Stomach (tissue), 9 donors: ENCODE results near the gene SELENOM. TPM values are rescaled to one million over a fixed set of nuclear protein-coding genes. Genes with fewer than 3 reads are reported as not detected.

ENCODE experiments used
- DNase-seq, 2 donors: peaks; one replicate each; pipeline versions ENCODE4 v3.0.0 to v3.0.0-alpha.2; 2013 to 2019
- H3K27ac ChIP-seq, 5 donors: fragments of 200-600 bp in 4 of 5; sonication (generic) in 4 of 5; one replicate each; pipeline ENCODE4 v1.5.1; 2013 to 2019; ENCODE audit warnings: mild to moderate bottlenecking in 1 of 5, moderate library complexity in 1 of 5
- H3K27me3 ChIP-seq, 3 donors: fragments of 200-600 bp; sonication (generic); one replicate each; pipeline ENCODE4 v1.5.1; 2017 to 2019; ENCODE audit warnings: mixed run types in 1 of 3
- H3K36me3 ChIP-seq, 4 donors: fragments of 200-600 bp; sonication (generic); 1 replicate in 3 of 4; 2 replicates in 1 of 4; pipeline ENCODE4 v1.5.1; 2016 to 2019
- H3K4me1 ChIP-seq, 4 donors: fragments of 200-600 bp; sonication (generic); one replicate each; pipeline ENCODE4 v1.5.1; 2016 to 2019
- H3K4me3 ChIP-seq, 4 donors: fragments of 200-600 bp; sonication (generic) in 3 of 4; one replicate each; pipeline ENCODE4 v1.5.1; 2016 to 2019; ENCODE audit warnings: mild to moderate bottlenecking in 1 of 4
- H3K9me3 ChIP-seq, 4 donors: fragments of 200-600 bp; sonication (generic); one replicate each; pipeline ENCODE4 v1.5.1; 2016 to 2019
- CTCF ChIP-seq, 7 experiments: fragments of 450-650 bp in 4 of 7; fragments of 200-600 bp in 3 of 7; sonication (generic) in 3 of 7; IDR thresholded peaks; one replicate each; pipeline ENCODE4 v1.5.1; 2016 to 2019; ENCODE audit warnings: antibody characterized with exemption in 7 of 7, control low read depth in 2 of 7, mild to moderate bottlenecking in 1 of 7
- EP300 ChIP-seq: sonication (generic); formaldehyde crosslinking; IDR thresholded peaks from one replicate; pipeline ENCODE4 v1.6.1; 2017; ENCODE audit warnings: antibody characterized with exemption
- POLR2A ChIP-seq, 4 donors: fragments of 450-650 bp; IDR thresholded peaks; one replicate each; pipeline ENCODE4 v1.6.1; 2016; ENCODE audit warnings: antibody characterized with exemption in 4 of 4, control low read depth in 2 of 4, mild to moderate bottlenecking in 1 of 4, moderate library complexity in 1 of 4
- POLR2AphosphoS5 ChIP-seq, 3 donors: sonication (generic); formaldehyde crosslinking; IDR thresholded peaks; one replicate each; pipeline ENCODE4 v1.6.1; 2016; ENCODE audit warnings: antibody characterized with exemption in 3 of 3
- WGBS, 5 donors: extraction: QIAGEN DNeasy Blood & Tissue Kit in 3 of 5; methylation state at CpG; one replicate each; pipeline versions ENCODE4 v1.1.5 to v1.1.7; 2013 to 2018; 5-methylcytosine and 5-hydroxymethylcytosine counted together
- intact Hi-C: fragments of 100-400 bp; cut with DNase I; formaldehyde crosslinking; loops from one replicate; pipeline ENCODE4 v1.15.1; 2023; ENCODE audit warnings: low total_unique reads
- polyA plus RNA-seq, 3 donors: library from polyadenylated mRNA; stranded (reverse); fragments of 200-250 nt; gene quantifications; one replicate each; pipeline ENCODE4 v1.2.3, GENCODE V29; 2013
- total RNA-seq, 5 donors: library from RNA; depleted of rRNA; stranded (reverse); fragments of >200 nt; gene quantifications; one replicate each; pipeline versions ENCODE4 v1.1.0 to v1.2.3, GENCODE V29; 2014 to 2016
- donor health status: healthy with polysubstance abuse.
- donor health status: Bipolar disorder and iron deficiency.
- donor health status: healthy.

SELENOM gene
- total and polyA plus RNA-seq, 8 donors: 59.8 to 1,443 (median 377) TPM

- 75 to 94% (median 89%) methylated on average over 25 to 27 of the region's 27 CpGs for WGBS, 5 donors
Observed at GRCh38 chr22:31096657-31097279, 10.6 kb downstream of the SELENOM start.

GRCh38 chr22:31095637-31096249, 11.6 kb downstream of the SELENOM start:
- Histone ChIP-seq H3K4me1 (peaks cover 27 to 94% (median 63%) of the 10 kb centered on the region in 4 donors), H3K27ac (peak overlapping the region in 4 of 5 donors; percentile 21 to 98 (median 96)), H3K9me3 (no peaks in the 10 kb centered on the region), H3K27me3 (no peaks in the 10 kb centered on the region), H3K4me3 (no peak overlapping the region), H3K36me3 (peaks cover 93 to 100% (median 100%) of the 10 kb centered on the region in 4 donors)
- 72 to 91% (median 85%) methylated on average over 3 of the region's 3 CpGs for WGBS, 5 donors
- TF ChIP-seq POLR2AphosphoS5 (IDR thresholded peaks at IDR 0.05) (no peak), POLR2A (IDR thresholded peaks at IDR 0.05) (no peak), EP300 (no peak), CTCF (IDR thresholded peaks at IDR 0.05) (no peak)
- DNase-seq: no peak
- intact Hi-C loops: no loop called here

More at GRCh38 chr22:31096657-31097279, 10.6 kb downstream of the SELENOM start:
- no peak for TF ChIP-seq POLR2A (IDR thresholded peaks at IDR 0.05)
- TF ChIP-seq EP300: no peak
- TF ChIP-seq POLR2AphosphoS5 (IDR thresholded peaks at IDR 0.05): no peak
- TF ChIP-seq CTCF (IDR thresholded peaks at IDR 0.05): no peak
- H3K27ac ChIP-seq: peak overlapping the region in 4 of 5 donors; percentile 20 to 98 (median 96)
- intact Hi-C loops: no loop called here
- H3K36me3 ChIP-seq: peaks cover 89 to 100% (median 98%) of the 10 kb centered on the region in 4 donors
- no peak overlapping the region for H3K4me3 ChIP-seq
- H3K9me3 ChIP-seq: no peaks in the 10 kb centered on the region
- peaks cover 27 to 97% (median 65%) of the 10 kb centered on the region in 4 donors for H3K4me1 ChIP-seq
- no peak for DNase-seq
- no peaks in the 10 kb centered on the region for H3K27me3 ChIP-seq

- H3K27ac ChIP-seq: peak overlapping the region in 3 of 5 donors; percentile 48 to 98 (median 96)
- no peaks in the 10 kb centered on the region for H3K9me3 ChIP-seq
- H3K4me3 ChIP-seq: peak overlapping the region in 2 of 4 donors; percentile 42 to 45
- no peak for TF ChIP-seq POLR2AphosphoS5 (IDR thresholded peaks at IDR 0.05)
- no peak for TF ChIP-seq CTCF (IDR thresholded peaks at IDR 0.05)
- TF ChIP-seq EP300: no peak
- peaks cover 29 to 92% (median 59%) of the 10 kb centered on the region in 4 donors for H3K4me1 ChIP-seq
- H3K27me3 ChIP-seq: no peaks in the 10 kb centered on the region
- WGBS, 5 donors: 75 to 90% (median 87%) methylated on average over 7 of the region's 7 CpGs
- DNase-seq: no peak
- intact Hi-C loops: no loop called here
- peaks cover 93 to 100% (median 100%) of the 10 kb centered on the region in 4 donors for H3K36me3 ChIP-seq
Observed at GRCh38 chr22:31094741-31095140, 12.6 kb downstream of the SELENOM start.

- Histone ChIP-seq H3K27ac (peak overlapping the region; percentile 4 to 96 (median 89)), H3K36me3 (peaks cover 93 to 100% (median 100%) of the 10 kb centered on the region in 4 donors), H3K4me1 (peaks cover 23 to 92% (median 61%) of the 10 kb centered on the region in 4 donors), H3K27me3 (no peaks in the 10 kb centered on the region), H3K4me3 (peak overlapping the region; percentile 17 to 45 (median 44)), H3K9me3 (no peaks in the 10 kb centered on the region)
- TF ChIP-seq CTCF (IDR thresholded peaks at IDR 0.05): no peak
- no peak for TF ChIP-seq POLR2A (IDR thresholded peaks at IDR 0.05)
- TF ChIP-seq POLR2AphosphoS5 (IDR thresholded peaks at IDR 0.05): no peak
- TF ChIP-seq EP300: no peak
- peak in 1 of 2 donors; percentile 51 for DNase-seq
- intact Hi-C loops: no loop called here
- WGBS, 5 donors: 50 to 65% (median 54%) methylated on average over 4 to 5 of the region's 5 CpGs
Observed at GRCh38 chr22:31094021-31094551, 13.3 kb downstream of the SELENOM start.
